ENCODE measurements around the gene G2E3.

G2E3 gene

DNA sequence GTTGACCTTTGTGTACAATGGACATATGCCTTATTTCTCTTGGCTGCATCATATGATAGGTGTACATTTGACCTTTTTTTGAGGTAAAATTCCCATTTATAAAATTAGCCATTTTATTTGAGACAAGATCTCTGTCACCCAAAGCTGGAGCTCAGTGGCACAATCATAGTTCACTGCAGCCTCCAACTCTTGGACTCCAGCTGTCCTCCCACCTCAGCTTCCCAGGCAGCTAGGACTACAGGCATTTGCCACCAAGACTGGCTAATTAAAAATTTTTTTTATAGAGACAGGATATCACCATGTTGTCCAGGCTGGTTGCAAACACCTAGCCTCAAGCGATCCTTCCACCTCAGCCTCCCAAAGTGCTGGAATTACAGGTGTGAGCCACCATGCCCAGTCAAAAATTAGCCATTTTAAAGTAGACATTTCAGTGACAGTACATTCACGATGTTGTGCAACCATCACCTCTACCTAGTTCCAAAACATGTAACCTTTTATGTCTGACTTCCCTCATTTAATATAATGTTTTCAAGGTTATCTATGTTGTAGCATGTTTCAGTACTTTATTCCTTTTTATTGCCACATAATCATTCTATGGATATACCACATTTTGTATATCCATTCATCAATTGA, 5.4 kb downstream of the G2E3 start:
- DNase-seq (ENCODE audit: low read depth): no peak
- no peak overlapping the region for H3K4me3 ChIP-seq (ENCODE audit: low read depth, low read length)
- TF ChIP-seq, protein P1, sequence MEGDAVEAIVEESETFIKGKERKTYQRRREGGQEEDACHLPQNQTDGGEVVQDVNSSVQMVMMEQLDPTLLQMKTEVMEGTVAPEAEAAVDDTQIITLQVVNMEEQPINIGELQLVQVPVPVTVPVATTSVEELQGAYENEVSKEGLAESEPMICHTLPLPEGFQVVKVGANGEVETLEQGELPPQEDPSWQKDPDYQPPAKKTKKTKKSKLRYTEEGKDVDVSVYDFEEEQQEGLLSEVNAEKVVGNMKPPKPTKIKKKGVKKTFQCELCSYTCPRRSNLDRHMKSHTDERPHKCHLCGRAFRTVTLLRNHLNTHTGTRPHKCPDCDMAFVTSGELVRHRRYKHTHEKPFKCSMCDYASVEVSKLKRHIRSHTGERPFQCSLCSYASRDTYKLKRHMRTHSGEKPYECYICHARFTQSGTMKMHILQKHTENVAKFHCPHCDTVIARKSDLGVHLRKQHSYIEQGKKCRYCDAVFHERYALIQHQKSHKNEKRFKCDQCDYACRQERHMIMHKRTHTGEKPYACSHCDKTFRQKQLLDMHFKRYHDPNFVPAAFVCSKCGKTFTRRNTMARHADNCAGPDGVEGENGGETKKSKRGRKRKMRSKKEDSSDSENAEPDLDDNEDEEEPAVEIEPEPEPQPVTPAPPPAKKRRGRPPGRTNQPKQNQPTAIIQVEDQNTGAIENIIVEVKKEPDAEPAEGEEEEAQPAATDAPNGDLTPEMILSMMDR (IDR thresholded peaks at IDR 0.05; ENCODE audit: low read depth, low read length): no peak

DNA sequence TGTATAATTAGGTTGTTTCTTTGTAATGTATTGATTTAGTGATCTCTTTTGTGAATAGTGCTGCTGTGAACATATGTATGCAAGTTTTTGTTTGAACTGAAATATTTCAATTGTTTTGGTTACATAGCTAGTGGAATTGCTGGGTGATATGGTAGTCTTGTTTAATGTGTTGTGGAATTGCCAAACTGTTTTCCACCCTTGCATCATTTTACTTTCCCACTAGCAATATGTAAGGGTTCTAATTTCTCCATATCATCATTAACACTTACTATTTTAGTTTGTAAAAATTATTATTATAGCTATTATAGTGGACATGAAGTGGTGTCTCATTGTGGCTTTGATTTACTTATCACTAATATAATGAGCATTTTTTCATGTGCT, 5.9 kb downstream of the G2E3 start:
- H3K4me3 ChIP-seq (ENCODE audit: low read depth, low read length): no peak overlapping the region
- TF ChIP-seq MAX (IDR thresholded peaks at IDR 0.05; ENCODE audit: low read depth, low read length): no peak
- TF ChIP-seq MYC (IDR thresholded peaks at IDR 0.05; ENCODE audit: low read depth, low read length): no peak
- TF ChIP-seq, protein P1 (IDR thresholded peaks at IDR 0.05; ENCODE audit: low read depth, low read length): no peak
- TF ChIP-seq POLR2A (IDR thresholded peaks at IDR 0.05; ENCODE audit: extremely low read depth, insufficient read length): no peak
- no peak for DNase-seq (ENCODE audit: low read depth)

DNA sequence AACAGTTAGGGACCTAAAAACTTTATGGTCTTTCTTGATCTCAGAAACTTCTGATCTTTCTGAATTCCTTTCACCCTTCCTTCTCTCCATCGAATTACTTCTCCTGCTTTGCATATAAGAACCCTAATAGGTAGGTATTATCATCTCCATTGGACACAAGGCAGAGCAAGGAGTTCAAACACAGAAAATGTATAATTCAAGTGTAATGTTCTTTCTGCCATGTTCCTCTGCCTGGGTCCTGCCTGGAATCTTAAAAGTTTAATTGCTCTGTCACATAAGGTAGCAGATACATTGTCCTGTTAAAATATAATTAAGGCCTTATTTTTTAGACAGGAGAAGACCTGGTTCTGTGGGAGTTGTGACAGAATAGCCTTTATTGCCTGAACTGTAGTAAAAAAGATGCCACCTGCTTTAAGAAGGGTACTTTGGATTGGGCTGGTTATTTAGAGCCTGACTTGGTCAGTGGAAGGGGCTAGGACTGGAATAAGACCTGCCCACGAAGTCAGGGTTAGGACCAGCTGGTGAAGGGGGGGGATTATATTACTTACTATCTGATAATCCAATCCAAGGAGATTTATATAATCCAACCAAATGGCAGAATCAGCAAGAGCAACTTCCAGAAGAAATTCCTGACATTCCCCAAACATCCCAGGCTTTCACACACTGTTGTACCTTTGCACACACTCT, 10.4 kb downstream of the G2E3 start:
- TF ChIP-seq, protein P1 (IDR thresholded peaks at IDR 0.05; ENCODE audit: low read depth, low read length): no peak
- TF ChIP-seq MAX (IDR thresholded peaks at IDR 0.05; ENCODE audit: low read depth, low read length) (no peak), MYC (IDR thresholded peaks at IDR 0.05; ENCODE audit: low read depth, low read length) (no peak), POLR2A (IDR thresholded peaks at IDR 0.05; ENCODE audit: extremely low read depth, insufficient read length) (no peak)
- no peak overlapping the region for H3K4me3 ChIP-seq (ENCODE audit: low read depth, low read length)
- DNase-seq (ENCODE audit: low read depth): no peak

- DNase-seq (ENCODE audit: low read depth): no peak
- no peak overlapping the region for H3K4me3 ChIP-seq (ENCODE audit: low read depth, low read length)
- TF ChIP-seq MAX (IDR thresholded peaks at IDR 0.05; ENCODE audit: low read depth, low read length) (no peak), POLR2A (IDR thresholded peaks at IDR 0.05; ENCODE audit: extremely low read depth, insufficient read length) (no peak), MYC (IDR thresholded peaks at IDR 0.05; ENCODE audit: low read depth, low read length) (no peak)
- TF ChIP-seq, protein P1 (IDR thresholded peaks at IDR 0.05; ENCODE audit: low read depth, low read length): no peak
Observed at GRCh38 chr14:30569903-30570226, 10.9 kb downstream of the G2E3 start.

- H3K4me3 ChIP-seq (ENCODE audit: low read depth, low read length): no peak overlapping the region
- TF ChIP-seq MYC (IDR thresholded peaks at IDR 0.05; ENCODE audit: low read depth, low read length): no peak
- DNase-seq (ENCODE audit: low read depth): no peak
Observed at GRCh38 chr14:30572237-30572636, 13.3 kb downstream of the G2E3 start.

DNA sequence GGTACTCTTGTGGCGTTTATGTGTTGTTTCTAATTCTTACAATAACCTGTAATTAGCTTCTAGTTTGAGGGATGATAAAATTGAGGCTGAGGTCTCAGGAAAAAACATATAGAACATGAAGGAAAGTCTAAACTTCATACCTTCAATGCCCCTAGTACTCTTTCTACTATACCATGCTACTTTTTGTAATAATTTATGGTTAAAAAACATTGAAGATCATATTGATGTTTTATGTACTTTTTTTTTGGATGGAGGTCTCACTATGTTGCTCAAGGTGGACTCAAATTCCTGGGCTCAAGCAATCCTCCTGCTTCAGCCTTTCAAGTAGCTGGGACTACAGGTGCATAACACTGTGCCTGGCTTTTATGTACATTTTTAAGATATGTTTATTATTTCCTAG, 13.8 kb downstream of the G2E3 start:
- no peak overlapping the region for H3K4me3 ChIP-seq (ENCODE audit: low read depth, low read length)
- DNase-seq (ENCODE audit: low read depth): no peak
- no peak for TF ChIP-seq MYC (IDR thresholded peaks at IDR 0.05; ENCODE audit: low read depth, low read length)
- TF ChIP-seq, protein P1 (IDR thresholded peaks at IDR 0.05; ENCODE audit: low read depth, low read length): no peak
- TF ChIP-seq MAX (IDR thresholded peaks at IDR 0.05; ENCODE audit: low read depth, low read length): no peak
- TF ChIP-seq POLR2A (IDR thresholded peaks at IDR 0.05; ENCODE audit: extremely low read depth, insufficient read length): no peak
